H1 (cell line): ENCODE data around the gene CST6. TPM values are rescaled to one million over a fixed set of nuclear protein-coding genes. Genes with fewer than 3 reads are reported as not detected.

Experiments used
- CTCF ChIP-seq, 3 experiments: IDR thresholded peaks; 1 replicate in 2 of 3; 2 replicates in 1 of 3; pipeline versions ENCODE4 v1.5.1 to v1.6.1; 2011; ENCODE audit warnings: low read length in 3 of 3, mild to moderate bottlenecking in 3 of 3, inconsistent platforms in 2 of 3, low read depth in 1 of 3, moderate library complexity in 1 of 3; ENCODE audit not compliant: insufficient read depth in 1 of 3; ENCODE audit errors: control extremely low read depth in 1 of 3
- E2F6 ChIP-seq: IDR thresholded peaks from 2 replicates; pipeline ENCODE4 v1.6.1; 2012; ENCODE audit warnings: inconsistent platforms
- GABPA ChIP-seq: IDR thresholded peaks from 2 replicates; pipeline ENCODE4 v1.6.1; 2011; ENCODE audit warnings: mild to moderate bottlenecking, low read length, moderate library complexity, borderline replicate concordance; ENCODE audit not compliant: insufficient read depth
- KDM5A ChIP-seq: fragments of 200-600 bp; IDR thresholded peaks from 2 replicates; pipeline ENCODE4 v1.7.1; 2012; ENCODE audit warnings: mild to moderate bottlenecking, low read length, inconsistent platforms, mixed read lengths
- POLR2A ChIP-seq, 2 experiments: IDR thresholded peaks; 1 replicate in 1 of 2; 2 replicates in 1 of 2; pipeline ENCODE4 v1.6.1; 2011; ENCODE audit warnings: low read depth in 2 of 2, low read length in 2 of 2, mild to moderate bottlenecking in 2 of 2; ENCODE audit errors: control extremely low read depth in 1 of 2
- RNF2 ChIP-seq: fragments of 200-900, 300-1000 bp; sonication (generic); IDR thresholded peaks from 2 replicates; pipeline ENCODE4 v1.7.1; 2016; ENCODE audit warnings: borderline replicate concordance, low read depth, mild to moderate bottlenecking, antibody characterized with exemption, low read length; ENCODE audit not compliant: poor library complexity, severe bottlenecking; ENCODE audit errors: missing control alignments
- SIX5 ChIP-seq: IDR thresholded peaks from 2 replicates; pipeline ENCODE4 v1.6.1; 2011; ENCODE audit warnings: mild to moderate bottlenecking, low read depth, low read length
- SP4 ChIP-seq: IDR thresholded peaks from 2 replicates; pipeline ENCODE4 v1.6.1; 2012; ENCODE audit warnings: low read length, inconsistent platforms
- TBP ChIP-seq: IDR thresholded peaks from 2 replicates; pipeline ENCODE4 v1.6.1; 2011; ENCODE audit warnings: low read depth, low read length, improper control_type of control experiment
- ZNF274 ChIP-seq: IDR thresholded peaks from 2 replicates; pipeline ENCODE4 v1.7.0; 2012; ENCODE audit warnings: low read length, borderline replicate concordance; ENCODE audit errors: extremely low read depth
- polyA plus RNA-seq, 7 experiments: library from polyadenylated mRNA; depleted of rRNA in 3 of 7; stranded (reverse) in 5 of 7; unstranded in 2 of 7; fragments of >200 nt in 5 of 7; fragments of 200-250 nt in 2 of 7; gene quantifications; 1 replicate in 5 of 7; 2 replicates in 1 of 7; 4 replicates in 1 of 7; pipeline versions ENCODE4 v1.2.1 to v1.2.3, GENCODE V29; 2011 to 2013; ENCODE audit warnings: missing spikeins in 2 of 7, mixed read lengths in 2 of 7
- total RNA-seq: library from RNA; stranded (reverse); fragmentation: NEBNext Ultra II Directional; extraction: Animal tissue kit (Norgen Biotek cat#: 25700); gene quantifications from 2 replicates; pipeline ENCODE4 v1.2.1, GENCODE V29; 2021

Gene CST6
- total and polyA plus RNA-seq, 2 of the 8 experiments (the other 6 are each of a cell fraction or from before 2014, with no cell fraction given), result 1.6 to 7.6 TPM

- TF ChIP-seq CTCF (IDR thresholded peaks at IDR 0.05; ENCODE audit: control extremely low read depth in 1 of 3, insufficient read depth in 1 of 3, low read depth in 1 of 3, low read length in 3 of 3), result peak in 1 of 3 experiments; percentile 1; a peak in 1 of 4 replicates
- peak; percentile 70 for TF ChIP-seq SIX5
- TF ChIP-seq TBP, result peak; percentile 71
- peak; percentile 96 for TF ChIP-seq GABPA
- TF ChIP-seq ZNF274, result no peak
- 0 out of 2 replicates have a peak, but pooled peaks have one; percentile 25 for TF ChIP-seq E2F6
- TF ChIP-seq POLR2A (IDR thresholded peaks at IDR 0.05; ENCODE audit: control extremely low read depth in 1 of 2, low read depth in 2 of 2, low read length in 2 of 2), result peak; percentile 60 to 83
- TF ChIP-seq RNF2, result no peak
- peak; percentile 95 for TF ChIP-seq KDM5A
- no peak for TF ChIP-seq SP4
Observed at GRCh38 chr11:66051766-66052663, 40.2 kb downstream of the CST6 start, which contains the start of gene SF3B2 (continued).
